ENCODE data around the gene ITPR3. TPM values are rescaled to one million over a fixed set of nuclear protein-coding genes. Genes with fewer than 3 reads are reported as not detected.

The ITPR3 gene
- total RNA-seq, 4 donors from 2014 or later, result 11.8 to 25.0 (median 19.6) TPM

- 63% methylated on average over 1 of the region's 8 CpGs; no CpG with 5 or more reads in 1 of the 2 donors for WGBS, 2 donors (ENCODE audit: low coverage in 1 of 2)
- Histone ChIP-seq H3K9me3 (no peaks in the 10 kb centered on the region), H3K36me3 (no peaks in the 10 kb centered on the region), H3K27me3 (peaks cover 35% of the 10 kb centered on the region), H3K4me1 (peaks cover 0 to 33% (median 13%) of the 10 kb centered on the region in 3 donors), H3K27ac (peak overlapping the region in 3 of 4 donors; percentile 8 to 68 (median 29)), H3K4me3 (no peak overlapping the region)
- ATAC-seq, result peak; percentile 8
- TF ChIP-seq EP300 (IDR thresholded peaks at IDR 0.05), result no peak
- TF ChIP-seq POLR2AphosphoS5 (IDR thresholded peaks at IDR 0.05), result no peak
- TF ChIP-seq POLR2A (IDR thresholded peaks at IDR 0.05), result no peak
- no peak for TF ChIP-seq CTCF (IDR thresholded peaks at IDR 0.05)
Measured at GRCh38 chr6:33613146-33613794, 7.9 kb upstream of the ITPR3 start.

GRCh38 chr6:33613795-33614168 is 7.3 kb upstream of the ITPR3 start:
- Histone ChIP-seq H3K4me1 (peaks cover 0 to 28% (median 13%) of the 10 kb centered on the region in 3 donors), H3K4me3 (no peak overlapping the region), H3K27ac (peak overlapping the region in 3 of 4 donors; percentile 49 to 68 (median 67)), H3K9me3 (no peaks in the 10 kb centered on the region), H3K27me3 (peaks cover 34% of the 10 kb centered on the region), H3K36me3 (no peaks in the 10 kb centered on the region)
- ATAC-seq, result peak; percentile 31
- WGBS, 2 donors (ENCODE audit: low coverage in 1 of 2), result no CpG with 5 or more reads among the region's 10 CpGs
- TF ChIP-seq POLR2AphosphoS5 (IDR thresholded peaks at IDR 0.05), result no peak
- TF ChIP-seq POLR2A (IDR thresholded peaks at IDR 0.05), result no peak
- no peak for TF ChIP-seq EP300 (IDR thresholded peaks at IDR 0.05)
- TF ChIP-seq CTCF (IDR thresholded peaks at IDR 0.05), result no peak

- TF ChIP-seq CTCF (IDR thresholded peaks at IDR 0.05) (no peak), EP300 (IDR thresholded peaks at IDR 0.05) (no peak), POLR2AphosphoS5 (IDR thresholded peaks at IDR 0.05) (no peak), POLR2A (IDR thresholded peaks at IDR 0.05) (no peak)
- H3K27ac ChIP-seq, result no peak overlapping the region
- H3K4me1 ChIP-seq, result peaks cover 0 to 28% (median 6%) of the 10 kb centered on the region in 3 donors
- no peaks in the 10 kb centered on the region for H3K36me3 ChIP-seq
- H3K4me3 ChIP-seq, result no peak overlapping the region
- no peak for ATAC-seq
- H3K9me3 ChIP-seq, result no peaks in the 10 kb centered on the region
- WGBS, 2 donors (ENCODE audit: low coverage in 1 of 2), result 76% methylated on average over 2 of the region's 2 CpGs; no CpG with 5 or more reads in 1 of the 2 donors
- H3K27me3 ChIP-seq, result peaks cover 46% of the 10 kb centered on the region
Measured at GRCh38 chr6:33616113-33616512, 5.0 kb upstream of the ITPR3 start.

- Histone ChIP-seq H3K27ac (no peak overlapping the region), H3K9me3 (no peaks in the 10 kb centered on the region), H3K4me3 (no peak overlapping the region), H3K27me3 (peaks cover 46% of the 10 kb centered on the region), H3K4me1 (peaks cover 0 to 31% (median 6%) of the 10 kb centered on the region in 3 donors), H3K36me3 (no peaks in the 10 kb centered on the region)
- 88% methylated on average over 2 of the region's 4 CpGs; no CpG with 5 or more reads in 1 of the 2 donors for WGBS, 2 donors (ENCODE audit: low coverage in 1 of 2)
- TF ChIP-seq CTCF (IDR thresholded peaks at IDR 0.05), result no peak
- TF ChIP-seq POLR2AphosphoS5 (IDR thresholded peaks at IDR 0.05), result no peak
- no peak for TF ChIP-seq EP300 (IDR thresholded peaks at IDR 0.05)
- TF ChIP-seq POLR2A (IDR thresholded peaks at IDR 0.05), result no peak
- no peak for ATAC-seq
Measured at GRCh38 chr6:33616913-33617312, 4.2 kb upstream of the ITPR3 start.
